ENCODE data around the gene ERG.

Gene ERG

DNA sequence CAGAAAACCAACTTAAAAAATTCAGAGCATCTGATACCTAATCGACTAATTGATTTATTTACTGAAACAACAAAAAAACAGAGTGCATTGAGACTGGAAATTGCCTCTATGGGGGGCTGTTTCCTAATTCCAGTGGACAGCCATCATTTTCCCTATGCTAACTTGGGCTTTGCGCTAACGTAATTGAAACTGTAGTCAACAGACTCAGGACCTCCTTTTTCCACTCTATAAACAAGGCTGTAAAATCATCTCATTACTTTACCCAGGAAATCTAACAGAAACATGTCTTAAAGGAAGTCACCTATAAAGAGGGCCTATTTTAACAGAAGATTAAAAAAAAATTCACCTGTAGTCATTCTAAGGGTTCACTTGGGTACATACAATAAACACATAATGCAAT lies 2.1 kb downstream of the ERG start:
- H3K27ac ChIP-seq, result no peak overlapping the region
- TF ChIP-seq ZFX (IDR thresholded peaks at IDR 0.05), result no peak
- TF ChIP-seq, protein P1, sequence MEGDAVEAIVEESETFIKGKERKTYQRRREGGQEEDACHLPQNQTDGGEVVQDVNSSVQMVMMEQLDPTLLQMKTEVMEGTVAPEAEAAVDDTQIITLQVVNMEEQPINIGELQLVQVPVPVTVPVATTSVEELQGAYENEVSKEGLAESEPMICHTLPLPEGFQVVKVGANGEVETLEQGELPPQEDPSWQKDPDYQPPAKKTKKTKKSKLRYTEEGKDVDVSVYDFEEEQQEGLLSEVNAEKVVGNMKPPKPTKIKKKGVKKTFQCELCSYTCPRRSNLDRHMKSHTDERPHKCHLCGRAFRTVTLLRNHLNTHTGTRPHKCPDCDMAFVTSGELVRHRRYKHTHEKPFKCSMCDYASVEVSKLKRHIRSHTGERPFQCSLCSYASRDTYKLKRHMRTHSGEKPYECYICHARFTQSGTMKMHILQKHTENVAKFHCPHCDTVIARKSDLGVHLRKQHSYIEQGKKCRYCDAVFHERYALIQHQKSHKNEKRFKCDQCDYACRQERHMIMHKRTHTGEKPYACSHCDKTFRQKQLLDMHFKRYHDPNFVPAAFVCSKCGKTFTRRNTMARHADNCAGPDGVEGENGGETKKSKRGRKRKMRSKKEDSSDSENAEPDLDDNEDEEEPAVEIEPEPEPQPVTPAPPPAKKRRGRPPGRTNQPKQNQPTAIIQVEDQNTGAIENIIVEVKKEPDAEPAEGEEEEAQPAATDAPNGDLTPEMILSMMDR (conservative IDR thresholded peaks at IDR 0.05), result no peak

DNA sequence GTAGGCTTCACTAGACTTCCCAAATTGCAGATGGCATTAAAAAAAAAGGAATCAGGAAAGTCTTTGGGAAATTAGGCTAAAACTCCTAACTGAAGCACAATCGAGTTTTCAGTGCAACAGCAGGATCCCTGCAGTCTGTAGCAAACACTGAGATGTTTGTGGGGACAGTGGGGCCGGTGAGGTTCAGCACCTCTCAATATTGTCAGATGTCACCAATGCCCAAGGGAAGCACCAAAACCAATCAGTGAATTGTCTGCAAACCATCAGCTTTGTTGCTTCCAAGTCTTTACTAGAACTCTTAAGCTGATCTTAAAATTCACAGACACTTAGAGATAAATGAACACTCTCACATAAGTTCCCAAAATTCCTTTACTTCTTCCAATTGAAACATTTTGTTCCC lies 2.6 kb downstream of the ERG start:
- H3K27ac ChIP-seq, result no peak overlapping the region
- TF ChIP-seq ZFX (IDR thresholded peaks at IDR 0.05), result no peak
- TF ChIP-seq, protein P1 (conservative IDR thresholded peaks at IDR 0.05), result no peak

DNA sequence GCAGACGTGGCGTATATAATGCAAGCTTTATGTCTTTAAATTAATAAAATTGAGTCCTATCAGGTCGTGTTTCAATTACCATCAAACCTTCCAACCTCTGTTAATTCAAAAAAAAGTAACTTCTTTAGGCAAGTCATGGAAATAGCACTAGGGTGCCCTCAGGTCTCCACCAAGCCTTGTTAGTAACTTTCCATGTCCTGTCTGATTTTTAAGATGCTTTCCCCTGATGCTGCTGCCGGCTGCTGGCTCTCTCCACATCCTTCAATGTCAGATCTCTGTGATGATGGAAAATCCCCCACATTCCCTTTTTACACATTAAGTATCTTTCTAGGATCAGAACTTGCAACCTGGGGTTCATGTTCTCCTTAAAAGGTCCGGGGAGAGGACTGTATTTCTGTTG lies 3.0 kb downstream of the ERG start:
- no peak overlapping the region for H3K27ac ChIP-seq
- TF ChIP-seq, protein P1 (conservative IDR thresholded peaks at IDR 0.05), result no peak
- TF ChIP-seq ZFX (IDR thresholded peaks at IDR 0.05), result no peak

DNA sequence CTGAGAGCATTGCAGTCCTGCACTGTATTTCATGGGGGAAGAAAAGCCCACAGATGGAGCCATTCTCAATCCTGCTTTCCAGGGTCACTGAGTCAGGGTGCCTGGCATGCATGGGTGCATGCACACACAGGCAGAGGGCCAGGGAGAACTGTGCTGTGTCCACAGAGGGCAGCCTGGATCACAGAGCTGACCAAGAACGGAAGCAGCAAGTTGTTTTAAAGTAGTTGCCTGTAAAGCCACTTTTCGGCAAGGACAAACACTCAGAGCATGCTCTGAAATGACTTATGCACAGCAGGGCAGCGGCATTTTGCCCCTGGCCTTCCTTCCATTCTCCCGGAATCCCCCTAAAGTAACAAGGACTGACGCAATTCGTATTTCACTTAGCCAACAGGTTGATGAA lies 3.6 kb downstream of the ERG start:
- no peak overlapping the region for H3K27ac ChIP-seq
- TF ChIP-seq ZFX (IDR thresholded peaks at IDR 0.05), result no peak
- TF ChIP-seq, protein P1 (conservative IDR thresholded peaks at IDR 0.05), result no peak

DNA sequence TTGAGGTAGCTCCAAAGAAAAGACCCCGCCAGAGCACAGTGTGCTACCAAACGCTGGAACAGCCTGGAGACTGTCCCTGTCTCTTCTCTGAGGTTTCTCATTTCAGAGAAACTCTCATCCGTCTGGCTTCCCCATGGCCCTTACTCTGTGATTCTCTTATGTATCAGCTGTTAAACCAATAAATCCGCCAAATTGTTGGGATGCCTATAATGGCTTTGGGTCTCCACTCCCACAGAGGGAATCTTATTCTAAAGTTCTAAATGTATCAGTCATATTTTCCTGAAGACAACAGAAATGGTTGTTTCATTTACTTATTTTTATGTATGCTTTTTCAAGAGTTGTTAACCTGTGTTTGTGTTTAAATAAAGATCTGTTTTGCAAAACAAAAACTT lies 4.0 kb downstream of the ERG start:
- no peak overlapping the region for H3K27ac ChIP-seq
- TF ChIP-seq, protein P1 (conservative IDR thresholded peaks at IDR 0.05), result no peak
- TF ChIP-seq ZFX (IDR thresholded peaks at IDR 0.05), result no peak

DNA sequence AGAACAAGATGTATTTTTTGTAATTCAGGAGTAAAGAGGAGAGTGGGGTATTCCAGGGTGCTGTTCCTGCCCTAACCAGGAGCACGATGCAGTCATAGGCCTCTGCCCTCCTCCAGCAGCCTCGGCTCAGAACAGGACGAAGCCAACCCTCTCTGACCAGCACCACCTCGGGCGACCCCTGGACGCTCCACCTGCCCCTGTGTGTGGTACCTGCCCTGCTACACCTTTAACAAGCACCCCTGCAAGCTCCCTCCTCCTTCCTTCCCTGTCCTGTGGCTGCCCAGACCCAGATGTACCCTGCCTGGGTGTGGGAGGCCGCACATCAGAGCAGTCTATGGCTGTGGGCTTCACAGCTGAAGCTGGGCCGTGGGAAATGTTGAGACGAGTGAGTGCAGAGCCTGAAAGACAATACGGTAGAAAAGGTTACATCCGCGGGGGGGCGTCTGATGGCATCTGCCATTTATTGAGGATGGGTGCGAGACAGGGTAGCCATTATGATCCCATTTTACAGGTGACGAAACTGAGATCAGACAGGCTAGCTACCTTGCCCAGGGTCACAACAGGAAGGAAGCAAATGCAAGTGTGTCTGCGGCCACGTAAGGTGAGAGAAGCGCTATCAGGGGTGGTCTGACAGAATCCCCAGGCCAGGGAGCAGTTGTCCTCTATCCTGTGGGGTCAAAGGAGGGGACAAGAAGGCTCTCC lies 4.6 kb downstream of the ERG start:
- H3K27ac ChIP-seq, result no peak overlapping the region
- no peak for TF ChIP-seq ZFX (IDR thresholded peaks at IDR 0.05)
- TF ChIP-seq, protein P1 (conservative IDR thresholded peaks at IDR 0.05), result no peak

DNA sequence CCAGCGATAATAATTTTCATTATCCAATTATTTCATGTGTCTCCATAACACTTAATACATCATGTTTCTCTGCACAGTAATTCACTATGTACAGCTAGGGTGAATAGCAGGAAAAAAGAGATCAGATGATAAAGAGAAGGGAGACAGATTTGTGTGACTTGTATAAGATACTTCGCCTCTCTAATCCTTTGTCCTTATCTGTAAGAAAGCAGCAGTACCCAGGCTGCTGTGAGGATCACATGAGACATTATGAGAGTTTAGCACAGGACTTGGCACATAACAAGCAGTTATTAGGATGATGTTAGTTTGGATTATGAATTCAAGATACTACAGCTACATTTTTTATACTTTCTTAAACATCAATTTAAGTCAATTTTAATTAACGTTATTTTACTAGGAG lies 6.3 kb downstream of the ERG start:
- TF ChIP-seq, protein P1 (conservative IDR thresholded peaks at IDR 0.05), result no peak
- TF ChIP-seq ZFX (IDR thresholded peaks at IDR 0.05), result no peak
- H3K27ac ChIP-seq, result no peak overlapping the region
